GM12864 (cell line): Measurements from ENCODE around the gene ZXDB.

Experiments
- DNase-seq: peaks from one replicate; pipeline ENCODE4 v3.0.0-alpha.2; 2011; ENCODE audit warnings: low read depth
- H3K4me3 ChIP-seq: 2 replicates; pipeline ENCODE4 v1.5.1; 2011; ENCODE audit warnings: mild to moderate bottlenecking, low read depth, low read length, control low read depth
- CTCF ChIP-seq: IDR thresholded peaks from 2 replicates; pipeline ENCODE4 v1.5.1; 2011; ENCODE audit warnings: low read depth, mild to moderate bottlenecking, moderate library complexity, low read length, control low read depth, inconsistent platforms; ENCODE audit errors: missing control alignments

Gene ZXDB

DNA sequence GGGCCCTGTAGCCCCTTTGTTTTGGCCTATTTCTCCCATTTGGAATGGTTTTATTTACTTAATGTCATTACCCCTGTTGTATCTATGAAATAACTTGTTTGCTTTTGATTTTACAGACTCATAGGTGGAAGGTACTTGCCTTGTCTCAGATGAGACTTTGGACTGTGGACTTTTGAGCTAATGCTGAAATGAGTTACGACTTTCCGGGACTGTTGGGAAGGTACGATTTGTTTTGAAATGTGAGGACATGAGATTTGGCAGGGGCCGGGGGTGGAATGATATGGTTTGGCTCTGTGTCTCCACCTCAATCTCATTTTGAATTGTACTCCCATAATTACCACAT is 48.8 kb downstream of the ZXDB start:
- TF ChIP-seq CTCF: no peak
- no peak for DNase-seq
- no peak overlapping the region for H3K4me3 ChIP-seq

DNA sequence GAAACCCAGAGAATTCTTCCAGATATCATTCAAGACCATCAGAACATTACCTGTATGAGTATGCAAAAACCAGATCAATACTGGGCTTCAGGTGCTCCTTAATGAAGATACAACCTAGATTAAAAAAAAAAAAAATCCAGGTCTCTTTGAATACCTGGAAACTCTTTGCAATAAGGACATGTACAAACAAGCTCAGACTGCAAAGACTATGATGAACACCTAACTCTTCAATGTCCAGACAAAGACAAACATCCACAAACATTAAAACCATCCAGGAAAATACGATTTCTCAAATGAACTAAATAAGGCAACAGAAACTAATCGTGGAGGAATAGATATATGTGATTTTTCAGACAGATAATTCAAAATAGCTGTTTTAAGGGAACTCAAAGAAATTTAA is 49.5 kb downstream of the ZXDB start:
- DNase-seq: no peak
- no peak for TF ChIP-seq CTCF
- H3K4me3 ChIP-seq: no peak overlapping the region

GRCh38 chrX:57643698-57644097 is 51.9 kb downstream of the ZXDB start:
- DNase-seq: no peak
- H3K4me3 ChIP-seq: no peak overlapping the region
- no peak for TF ChIP-seq CTCF

- TF ChIP-seq CTCF: no peak
- no peak for DNase-seq
- no peak overlapping the region for H3K4me3 ChIP-seq
Observed at GRCh38 chrX:57647020-57647419, 55.2 kb downstream of the ZXDB start.
